Esophagus (tissue), 2 donors: ENCODE measurements around the gene CDK9. TPM values are rescaled to one million over a fixed set of nuclear protein-coding genes. Genes with fewer than 3 reads are reported as not detected.

Source experiments
- H3K27ac ChIP-seq, 2 donors: one replicate each; pipeline ENCODE4 v1.5.1; 2013; ENCODE audit warnings: low read depth in 2 of 2, mild to moderate bottlenecking in 2 of 2, inconsistent platforms in 1 of 2, low read length in 1 of 2, moderate library complexity in 1 of 2
- H3K27me3 ChIP-seq, 2 donors: one replicate each; pipeline ENCODE4 v1.6.1; 2013; ENCODE audit warnings: low read length in 2 of 2, control low read depth in 1 of 2, mild to moderate bottlenecking in 1 of 2; ENCODE audit not compliant: insufficient read depth in 2 of 2, control insufficient read depth in 1 of 2
- H3K36me3 ChIP-seq, 2 donors: one replicate each; pipeline ENCODE4 v1.6.1; 2013; ENCODE audit warnings: low read length in 1 of 2; ENCODE audit not compliant: control insufficient read depth in 2 of 2, insufficient read depth in 2 of 2
- H3K4me1 ChIP-seq, 2 donors: one replicate each; pipeline ENCODE4 v1.6.1; 2013; ENCODE audit warnings: low read length in 1 of 2; ENCODE audit not compliant: control insufficient read depth in 2 of 2, insufficient read depth in 2 of 2
- H3K4me3 ChIP-seq, 2 donors: one replicate each; pipeline ENCODE4 v1.5.1; 2013; ENCODE audit warnings: low read length in 2 of 2, mild to moderate bottlenecking in 2 of 2, low read depth in 1 of 2, moderate library complexity in 1 of 2
- H3K9me3 ChIP-seq, 2 donors: one replicate each; pipeline ENCODE4 v1.6.1; 2013; ENCODE audit warnings: mild to moderate bottlenecking in 2 of 2, low read depth in 1 of 2, low read length in 1 of 2, moderate library complexity in 1 of 2; ENCODE audit not compliant: control insufficient read depth in 2 of 2, insufficient read depth in 1 of 2
- WGBS, 2 donors: extraction: QIAGEN DNeasy Blood & Tissue Kit; methylation state at CpG; one replicate each; pipeline ENCODE4 v1.1.7; 2013; 5-methylcytosine and 5-hydroxymethylcytosine counted together
- polyA plus RNA-seq, 2 donors: library from polyadenylated mRNA; stranded (reverse); fragments of 200-250 nt; gene quantifications; one replicate each; pipeline ENCODE4 v1.2.3, GENCODE V29; 2013
- donor health status: healthy with polysubstance abuse.
- donor health status: Bipolar disorder and iron deficiency.

The CDK9 gene
- polyA plus RNA-seq, 2 donors: 34.2 to 44.2 TPM

DNA sequence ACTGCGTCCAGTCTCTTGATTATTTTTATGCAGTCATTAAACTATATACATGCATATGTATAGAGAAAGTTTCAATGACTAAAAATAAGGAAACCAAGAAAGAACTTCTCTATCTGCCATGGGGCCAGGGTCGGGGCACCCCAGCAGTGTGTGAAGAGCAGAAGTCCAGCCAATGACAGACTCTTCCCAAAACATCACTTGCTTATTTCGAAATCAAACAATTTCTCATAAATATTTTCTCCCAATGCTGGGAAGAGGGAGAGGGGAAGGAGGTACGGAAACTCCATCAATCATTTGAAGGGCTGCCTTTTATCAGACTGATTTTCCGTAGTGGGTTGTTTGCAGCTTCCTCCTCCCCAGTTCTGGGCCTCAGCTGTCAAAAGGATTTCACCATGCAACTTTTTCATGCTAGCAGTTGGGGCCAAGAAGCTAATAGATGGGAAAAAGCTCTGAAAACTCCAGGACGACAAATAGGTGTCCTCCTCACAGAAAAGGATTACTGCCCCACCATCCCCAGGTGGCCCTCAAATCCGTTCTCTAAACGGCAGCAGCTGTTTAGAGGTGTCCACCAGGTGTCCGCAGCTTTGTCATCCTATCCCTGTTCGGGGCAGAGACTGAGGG is 16.2 kb downstream of the CDK9 start:
- Histone ChIP-seq H3K4me1 (peaks cover 7 to 12% of the 10 kb centered on the region in 2 donors), H3K27ac (peak overlapping the region; percentile 82 to 95), H3K27me3 (no peaks in the 10 kb centered on the region), H3K4me3 (peak overlapping the region; percentile 22 to 83), H3K36me3 (peaks cover 2 to 8% of the 10 kb centered on the region in 2 donors), H3K9me3 (no peaks in the 10 kb centered on the region)
- WGBS, 2 donors: 19 to 26% methylated on average over 10 of the region's 10 CpGs

GRCh38 chr9:127802576-127803443 is 17.0 kb downstream of the CDK9 start, which contains the start of gene FPGS:
TSS of gene FPGS (plus strand) at chr9:127802882. CDS start at chr9:127802925, 43 bp downstream.
- WGBS, 2 donors: 0 to 1% methylated on average over 69 to 83 of the region's 83 CpGs
- Histone ChIP-seq H3K4me1 (peaks cover 7 to 12% of the 10 kb centered on the region in 2 donors), H3K9me3 (no peaks in the 10 kb centered on the region), H3K36me3 (peaks cover 2 to 14% of the 10 kb centered on the region in 2 donors), H3K27me3 (no peaks in the 10 kb centered on the region), H3K27ac (peak within 1 kb of the TSS; percentile 92 to 97), H3K4me3 (peak within 1 kb of the TSS; percentile 75 to 83)

DNA sequence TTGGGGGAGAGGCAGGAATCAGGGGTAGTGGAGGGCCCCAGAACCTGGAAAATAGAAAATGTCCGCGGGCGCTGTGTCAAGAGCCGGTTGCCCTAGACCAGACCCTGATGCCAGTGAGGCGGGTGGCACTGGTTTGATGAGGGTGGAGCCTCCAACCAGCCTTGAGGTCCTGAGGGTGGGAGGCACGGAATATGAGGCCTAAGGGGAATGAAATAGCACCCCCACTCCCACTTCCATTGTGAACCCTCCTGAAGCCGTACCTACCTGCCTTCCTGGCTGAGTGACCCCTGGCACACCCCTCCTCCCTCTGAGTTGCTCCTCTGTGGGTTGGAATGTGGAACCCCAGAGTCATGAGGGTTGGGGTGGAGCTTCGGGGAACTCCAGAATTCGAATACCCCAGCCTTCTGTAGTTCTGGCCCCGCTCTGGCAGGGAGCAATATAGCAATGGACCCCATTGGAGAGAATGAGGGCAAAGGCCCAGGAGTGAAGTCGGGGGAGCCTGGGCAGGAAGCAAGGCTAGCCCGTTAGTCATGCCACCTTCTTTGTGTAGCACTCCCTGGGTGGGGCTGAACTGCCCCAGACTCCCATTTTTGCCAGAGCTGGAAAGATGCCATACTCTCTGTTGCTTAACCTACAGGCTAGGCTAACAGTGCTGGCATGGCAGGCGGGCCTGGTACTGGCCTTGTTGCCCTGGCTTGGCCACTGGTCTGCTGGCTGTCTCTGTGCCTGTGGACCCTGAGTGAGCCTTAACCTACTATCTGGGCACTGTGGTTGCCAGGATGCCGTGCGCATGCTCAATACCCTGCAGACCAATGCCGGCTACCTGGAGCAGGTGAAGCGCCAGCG is 17.9 kb downstream of the CDK9 start:
- Histone ChIP-seq H3K9me3 (no peaks in the 10 kb centered on the region), H3K4me3 (peak overlapping the region; percentile 75 to 83), H3K27ac (peak overlapping the region; percentile 92 to 97), H3K27me3 (no peaks in the 10 kb centered on the region), H3K4me1 (peaks cover 7 to 12% of the 10 kb centered on the region in 2 donors), H3K36me3 (peaks cover 2 to 22% of the 10 kb centered on the region in 2 donors)
- 33 to 39% methylated on average over 17 to 18 of the region's 18 CpGs for WGBS, 2 donors

DNA sequence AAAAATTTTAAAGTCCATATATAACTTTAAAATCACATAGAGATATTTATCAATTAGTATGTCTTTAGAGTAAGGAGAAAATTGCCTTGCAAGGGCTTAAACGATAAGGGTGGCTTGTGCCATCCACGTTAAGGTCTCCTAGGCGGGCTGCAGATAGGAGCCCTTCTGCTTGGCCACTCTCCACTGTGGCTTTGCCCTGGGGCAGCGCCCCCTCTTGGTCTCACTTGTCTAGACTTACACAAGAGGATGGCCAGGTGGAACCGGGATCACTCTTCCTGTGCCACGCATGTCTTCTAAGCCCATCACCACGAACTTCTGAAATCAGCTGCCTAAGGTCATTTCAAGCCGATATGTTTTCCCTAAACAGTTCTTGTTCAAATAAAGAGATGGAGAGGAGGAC is 19.8 kb downstream of the CDK9 start:
- H3K27me3 ChIP-seq: no peaks in the 10 kb centered on the region

DNA sequence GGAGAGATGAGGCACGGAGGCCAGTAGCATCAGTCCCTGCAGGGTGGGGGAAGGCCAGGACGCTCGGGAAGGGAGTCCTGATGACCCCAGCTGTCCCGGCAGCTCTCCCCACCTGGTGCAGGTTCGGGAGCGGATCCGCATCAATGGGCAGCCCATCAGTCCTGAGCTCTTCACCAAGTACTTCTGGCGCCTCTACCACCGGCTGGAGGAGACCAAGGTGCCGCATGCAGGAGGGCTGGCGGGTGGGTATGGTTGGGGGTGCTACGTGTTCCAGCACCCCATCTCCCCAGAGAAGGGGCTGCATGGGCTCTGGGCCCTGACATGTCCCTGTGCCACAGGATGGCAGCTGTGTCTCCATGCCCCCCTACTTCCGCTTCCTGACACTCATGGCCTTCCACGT is 21.0 kb downstream of the CDK9 start:
- 95% methylated on average over 14 of the region's 14 CpGs for WGBS, 2 donors
- H3K4me3 ChIP-seq: no peak overlapping the region
- peaks cover 11 to 25% of the 10 kb centered on the region in 2 donors for H3K4me1 ChIP-seq
- H3K9me3 ChIP-seq: no peaks in the 10 kb centered on the region
- no peak overlapping the region for H3K27ac ChIP-seq
- peaks cover 2 to 29% of the 10 kb centered on the region in 2 donors for H3K36me3 ChIP-seq
- H3K27me3 ChIP-seq: no peaks in the 10 kb centered on the region

More for the DNA sequence above, 19.8 kb downstream of the CDK9 start:
- Histone ChIP-seq H3K27ac (no peak overlapping the region), H3K36me3 (peaks cover 2 to 29% of the 10 kb centered on the region in 2 donors), H3K4me1 (peaks cover 11 to 22% of the 10 kb centered on the region in 2 donors), H3K4me3 (no peak overlapping the region), H3K9me3 (no peaks in the 10 kb centered on the region)
- 78 to 80% methylated on average over 8 of the region's 8 CpGs for WGBS, 2 donors

GRCh38 chr9:127808347-127809001 is 22.6 kb downstream of the CDK9 start:
- H3K4me3 ChIP-seq: no peak overlapping the region
- no peaks in the 10 kb centered on the region for H3K27me3 ChIP-seq
- WGBS, 2 donors: 91% methylated on average over 17 of the region's 17 CpGs
- H3K36me3 ChIP-seq: peaks cover 7 to 37% of the 10 kb centered on the region in 2 donors
- H3K27ac ChIP-seq: no peak overlapping the region
- peaks cover 11 to 24% of the 10 kb centered on the region in 2 donors for H3K4me1 ChIP-seq
- H3K9me3 ChIP-seq: no peaks in the 10 kb centered on the region

DNA sequence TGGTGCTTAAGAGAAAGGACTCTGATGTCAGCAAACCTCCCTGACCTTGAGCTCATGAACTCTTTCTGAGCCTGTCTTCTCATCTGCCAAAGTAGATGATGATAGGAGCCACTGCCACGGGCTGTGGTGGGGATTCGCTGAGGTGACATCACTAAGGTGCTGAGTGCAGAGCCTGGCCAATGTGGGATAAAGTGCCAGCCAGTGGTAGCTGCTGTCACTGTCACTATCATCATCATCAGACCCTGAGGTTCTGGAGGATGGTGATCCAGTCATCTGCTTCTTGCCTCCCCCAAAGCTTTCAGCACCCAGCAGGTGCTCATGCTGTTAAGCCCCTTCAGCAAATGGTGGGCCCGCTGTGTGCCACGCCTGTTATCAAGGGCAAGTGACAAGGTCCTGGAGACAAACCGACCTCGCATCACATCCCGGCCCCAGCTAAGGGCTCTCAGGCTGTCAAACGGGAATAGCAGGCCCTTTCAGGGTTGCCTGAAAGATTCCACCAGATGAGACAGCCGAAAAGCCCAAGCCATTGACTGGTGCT is 23.2 kb downstream of the CDK9 start:
- H3K4me1 ChIP-seq: peaks cover 6 to 18% of the 10 kb centered on the region in 2 donors
- H3K27me3 ChIP-seq: no peaks in the 10 kb centered on the region
- WGBS, 2 donors: 61 to 67% methylated on average over 9 of the region's 9 CpGs
- no peak overlapping the region for H3K4me3 ChIP-seq
- H3K27ac ChIP-seq: peak overlapping the region in 1 of 2 donors; percentile 23
- peaks cover 13 to 42% of the 10 kb centered on the region in 2 donors for H3K36me3 ChIP-seq
- H3K9me3 ChIP-seq: no peaks in the 10 kb centered on the region

GRCh38 chr9:127809540-127810377 is 23.9 kb downstream of the CDK9 start:
- 39 to 42% methylated on average over 32 to 56 of the region's 57 CpGs for WGBS, 2 donors
- peaks cover 16 to 43% of the 10 kb centered on the region in 2 donors for H3K36me3 ChIP-seq
- no peaks in the 10 kb centered on the region for H3K27me3 ChIP-seq
- peaks cover 4 to 14% of the 10 kb centered on the region in 2 donors for H3K4me1 ChIP-seq
- H3K4me3 ChIP-seq: peak overlapping the region; percentile 29 to 30
- peak overlapping the region; percentile 83 to 88 for H3K27ac ChIP-seq
- H3K9me3 ChIP-seq: no peaks in the 10 kb centered on the region
